Rectal smooth muscle tissue (tissue), 1 donor: ENCODE results near the gene BBOF1.
"Not testable (repeated sequence)": the region's sequence is repeated elsewhere in the genome, so short reads cannot be mapped to it uniquely, and the experiment has no call there.

Source experiments
- H3K27ac ChIP-seq: one replicate; pipeline ENCODE4 v1.7.0; 2013; ENCODE audit warnings: low read depth, low read length, inconsistent platforms
- H3K27me3 ChIP-seq: one replicate; pipeline ENCODE4 v1.7.0; 2013; ENCODE audit warnings: low read length; ENCODE audit not compliant: control insufficient read depth, insufficient read depth
- H3K36me3 ChIP-seq: one replicate; pipeline ENCODE4 v1.7.0; 2013; ENCODE audit warnings: low read length; ENCODE audit not compliant: control insufficient read depth, insufficient read depth
- H3K4me1 ChIP-seq: one replicate; pipeline ENCODE4 v1.7.0; 2013; ENCODE audit warnings: low read length; ENCODE audit not compliant: control insufficient read depth, insufficient read depth
- H3K4me3 ChIP-seq: one replicate; pipeline ENCODE4 v1.7.0; 2013; ENCODE audit warnings: low read length
- H3K9ac ChIP-seq: one replicate; pipeline ENCODE4 v1.7.0; 2013; ENCODE audit warnings: low read length

Gene BBOF1

GRCh38 chr14:74018586-74019407 lies at the start of gene BBOF1, which contains the start of gene ENTPD5:
TSS of gene BBOF1 (plus strand) at chr14:74019349. CDS start at chr14:74019479, 130 bp downstream.
TSS of gene ENTPD5 (minus strand) at chr14:74019288. CDS start at chr14:73988102, 31,186 bp downstream.
- Histone ChIP-seq H3K27me3 (no peaks in the 10 kb centered on the region), H3K36me3 (peaks cover 2% of the 10 kb centered on the region)

GRCh38 chr14:73973497-73973896 lies 45.7 kb upstream of the BBOF1 start:
- H3K36me3 ChIP-seq: peaks cover 31% of the 10 kb centered on the region
- no peak overlapping the region for H3K9ac ChIP-seq
- no peak overlapping the region for H3K27ac ChIP-seq
- H3K4me1 ChIP-seq: no peaks in the 10 kb centered on the region
- no peak overlapping the region for H3K4me3 ChIP-seq
- H3K27me3 ChIP-seq: no peaks in the 10 kb centered on the region

More at GRCh38 chr14:74018586-74019407, at the start of gene BBOF1, which contains the start of gene ENTPD5:
- Histone ChIP-seq H3K4me1 (no peaks in the 10 kb centered on the region), H3K4me3 (peak within 1 kb of the TSS; percentile 92), H3K9ac (peak within 1 kb of the TSS; percentile 92), H3K27ac (peak within 1 kb of the TSS; percentile 95)

- Histone ChIP-seq H3K4me3 (no peak overlapping the region), H3K4me1 (no peaks in the 10 kb centered on the region), H3K9ac (no peak overlapping the region), H3K27me3 (no peaks in the 10 kb centered on the region), H3K27ac (no peak overlapping the region), H3K36me3 (peaks cover 24% of the 10 kb centered on the region)
These were observed 43.0 kb upstream of the BBOF1 start for GRCh38 chr14:73976125-73976524.

GRCh38 chr14:73977896-73978295 lies 41.3 kb upstream of the BBOF1 start:
- no peak overlapping the region for H3K9ac ChIP-seq
- H3K27me3 ChIP-seq: no peaks in the 10 kb centered on the region
- no peaks in the 10 kb centered on the region for H3K4me1 ChIP-seq
- H3K4me3 ChIP-seq: no peak overlapping the region
- no peak overlapping the region for H3K27ac ChIP-seq
- peaks cover 21% of the 10 kb centered on the region for H3K36me3 ChIP-seq

- no peaks in the 10 kb centered on the region for H3K27me3 ChIP-seq
- H3K4me3 ChIP-seq: no peak overlapping the region
- H3K36me3 ChIP-seq: peaks cover 5% of the 10 kb centered on the region
- H3K27ac ChIP-seq: no peak overlapping the region
- H3K4me1 ChIP-seq: no peaks in the 10 kb centered on the region
- H3K9ac ChIP-seq: no peak overlapping the region
These were observed 31.1 kb upstream of the BBOF1 start for GRCh38 chr14:73988065-73988464.

- not testable (repeated sequence) for H3K27me3 ChIP-seq, H3K4me3 ChIP-seq, H3K4me1 ChIP-seq, H3K9ac ChIP-seq, H3K27ac ChIP-seq, H3K36me3 ChIP-seq
These were observed 30.5 kb upstream of the BBOF1 start for GRCh38 chr14:73988656-73989055.

- Histone ChIP-seq H3K27ac (no peak overlapping the region), H3K36me3 (peaks cover 2% of the 10 kb centered on the region), H3K27me3 (no peaks in the 10 kb centered on the region), H3K4me3 (no peak overlapping the region), H3K9ac (no peak overlapping the region), H3K4me1 (no peaks in the 10 kb centered on the region)
These were observed 28.1 kb upstream of the BBOF1 start for GRCh38 chr14:73991092-73991491.

GRCh38 chr14:73994926-73995325 lies 24.2 kb upstream of the BBOF1 start:
- not testable (repeated sequence) for H3K4me1 ChIP-seq, H3K27ac ChIP-seq, H3K27me3 ChIP-seq, H3K9ac ChIP-seq, H3K36me3 ChIP-seq
- H3K4me3 ChIP-seq: peak overlapping the region; percentile 18

GRCh38 chr14:73995977-73996378 lies 23.2 kb upstream of the BBOF1 start:
- H3K27me3 ChIP-seq: no peaks in the 10 kb centered on the region
- H3K4me1 ChIP-seq: no peaks in the 10 kb centered on the region
- H3K27ac ChIP-seq: no peak overlapping the region
- no peaks in the 10 kb centered on the region for H3K36me3 ChIP-seq
- no peak overlapping the region for H3K9ac ChIP-seq
- peak overlapping the region; percentile 38 for H3K4me3 ChIP-seq

- no peaks in the 10 kb centered on the region for H3K27me3 ChIP-seq
- H3K36me3 ChIP-seq: no peaks in the 10 kb centered on the region
- H3K27ac ChIP-seq: no peak overlapping the region
- H3K4me3 ChIP-seq: no peak overlapping the region
- H3K9ac ChIP-seq: no peak overlapping the region
- H3K4me1 ChIP-seq: no peaks in the 10 kb centered on the region
These were observed 22.4 kb upstream of the BBOF1 start for GRCh38 chr14:73996731-73997107.

GRCh38 chr14:73997108-73997943 lies 21.8 kb upstream of the BBOF1 start:
- Histone ChIP-seq H3K9ac (no peak overlapping the region), H3K27ac (peak overlapping the region; percentile 17), H3K4me3 (no peak overlapping the region)

GRCh38 chr14:73997944-73998447 lies 21.2 kb upstream of the BBOF1 start:
- Histone ChIP-seq H3K36me3 (no peaks in the 10 kb centered on the region), H3K27ac (peak overlapping the region; percentile 17), H3K4me1 (no peaks in the 10 kb centered on the region), H3K9ac (no peak overlapping the region), H3K27me3 (no peaks in the 10 kb centered on the region), H3K4me3 (no peak overlapping the region)

More at GRCh38 chr14:73997108-73997943, 21.8 kb upstream of the BBOF1 start:
- Histone ChIP-seq H3K36me3 (no peaks in the 10 kb centered on the region), H3K4me1 (no peaks in the 10 kb centered on the region), H3K27me3 (no peaks in the 10 kb centered on the region)
